Spleen (tissue), 7 donors: Measurements from ENCODE around the gene RAB39A.

ENCODE experiments used
- CTCF ChIP-seq, 11 experiments: fragments of 200-600 bp in 7 of 11; fragments of 450-650 bp in 4 of 11; sonication (generic) in 4 of 11; IDR thresholded peaks in 8 of 11; conservative IDR thresholded peaks in 3 of 11; 1 replicate in 7 of 11; 2 replicates in 4 of 11; pipeline versions ENCODE4 v1.4.0 to v1.8.0; 2016 to 2021; ENCODE audit warnings: antibody characterized with exemption in 11 of 11, inconsistent platforms in 4 of 11, mild to moderate bottlenecking in 1 of 11
- POLR2A ChIP-seq, 3 donors: fragments of 450-650 bp; IDR thresholded peaks; one replicate each; pipeline ENCODE4 v1.5.1; 2017; ENCODE audit warnings: antibody characterized with exemption in 3 of 3, mild to moderate bottlenecking in 1 of 3
- POLR2AphosphoS5 ChIP-seq, 3 donors: sonication (generic); formaldehyde crosslinking; IDR thresholded peaks; one replicate each; pipeline ENCODE4 v1.5.1; 2017; ENCODE audit warnings: antibody characterized with exemption in 3 of 3
- donor health status: DM: no; HTN: no; CAD: no; lungs with moderate emphysema.
- donor health status: DM: no; HTN: no; CAD: no.
- donor health status: DM: no; HTN: no; CAD: no.

GRCh38 chr11:108012139-108012725, 84.0 kb downstream of the RAB39A start:
- no peak for TF ChIP-seq CTCF (IDR thresholded peaks at IDR 0.05 in 8 of 11, conservative IDR thresholded peaks at IDR 0.05 in 3 of 11)
- no peak for TF ChIP-seq POLR2A (IDR thresholded peaks at IDR 0.05)
- TF ChIP-seq POLR2AphosphoS5 (IDR thresholded peaks at IDR 0.05): no peak
